HFFc6 (cell line): ENCODE data around the gene DCAF4. TPM values are rescaled to one million over a fixed set of nuclear protein-coding genes. Genes with fewer than 3 reads are reported as not detected.

Experiments
- DNase-seq: peaks from one replicate; pipeline ENCODE4 v3.0.0-alpha.2; 2018
- H3K27ac Mint-ChIP-seq: 2 replicates; pipeline ENCODE4 v1.8.0; 2020; ENCODE audit warnings: mild to moderate bottlenecking, mixed read lengths
- H3K27me3 Mint-ChIP-seq: 2 replicates; pipeline ENCODE4 v1.8.0; 2021; ENCODE audit warnings: mild to moderate bottlenecking, moderate library complexity, mixed read lengths; ENCODE audit not compliant: insufficient read depth
- H3K36me3 Mint-ChIP-seq: 2 replicates; pipeline ENCODE4 v1.8.0; 2021; ENCODE audit warnings: low read depth, mixed read lengths
- H3K4me1 Mint-ChIP-seq: 2 replicates; pipeline ENCODE4 v1.8.0; 2020; ENCODE audit warnings: low read depth, mixed read lengths
- H3K4me3 Mint-ChIP-seq: 2 replicates; pipeline ENCODE4 v1.8.0; 2020; ENCODE audit warnings: mild to moderate bottlenecking, moderate library complexity, mixed read lengths
- H3K9me3 Mint-ChIP-seq: 2 replicates; pipeline ENCODE4 v1.8.0; 2020; ENCODE audit warnings: mild to moderate bottlenecking, mixed read lengths
- total RNA-seq, 6 experiments: library from RNA; stranded (reverse); fragmentation: NEBNext Ultra II Directional; extraction: Animal tissue kit (Norgen Biotek cat#: 25700); gene quantifications; 2 replicates in 1 of 6; 3 replicates in 5 of 6; pipeline ENCODE4 v1.2.3, GENCODE V29; 2021
- TF ChIP-seq, protein P1 (sequence below): fragments of 200-600 bp; sonication (generic); IDR thresholded peaks from 2 replicates; pipeline ENCODE4 v1.5.0; 2021; ENCODE audit warnings: antibody characterized with exemption, mild to moderate bottlenecking

Gene DCAF4
- total RNA-seq, 6 experiments from 2014 or later: 14.4 to 20.0 (median 16.2) TPM

DNA sequence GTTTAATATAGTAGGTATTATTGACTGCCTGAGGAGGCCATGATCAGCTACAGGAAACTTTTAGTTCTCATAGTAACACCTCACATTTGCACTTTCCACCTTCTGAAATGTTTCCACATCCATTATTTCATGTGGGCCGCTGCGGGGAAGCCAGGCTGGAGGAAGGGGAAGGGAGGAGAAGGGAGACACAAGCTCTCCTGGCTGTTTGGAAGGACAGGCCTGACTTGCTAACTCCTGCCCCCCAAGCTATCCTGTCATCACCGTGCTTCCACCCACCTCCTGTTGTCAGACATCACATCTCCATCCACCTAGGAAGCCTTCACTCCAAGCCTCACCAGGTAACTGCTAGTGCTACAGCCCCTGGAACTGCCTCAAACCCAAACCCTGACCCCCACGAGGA, 41.9 kb upstream of the DCAF4 start:
- TF ChIP-seq, protein P1, sequence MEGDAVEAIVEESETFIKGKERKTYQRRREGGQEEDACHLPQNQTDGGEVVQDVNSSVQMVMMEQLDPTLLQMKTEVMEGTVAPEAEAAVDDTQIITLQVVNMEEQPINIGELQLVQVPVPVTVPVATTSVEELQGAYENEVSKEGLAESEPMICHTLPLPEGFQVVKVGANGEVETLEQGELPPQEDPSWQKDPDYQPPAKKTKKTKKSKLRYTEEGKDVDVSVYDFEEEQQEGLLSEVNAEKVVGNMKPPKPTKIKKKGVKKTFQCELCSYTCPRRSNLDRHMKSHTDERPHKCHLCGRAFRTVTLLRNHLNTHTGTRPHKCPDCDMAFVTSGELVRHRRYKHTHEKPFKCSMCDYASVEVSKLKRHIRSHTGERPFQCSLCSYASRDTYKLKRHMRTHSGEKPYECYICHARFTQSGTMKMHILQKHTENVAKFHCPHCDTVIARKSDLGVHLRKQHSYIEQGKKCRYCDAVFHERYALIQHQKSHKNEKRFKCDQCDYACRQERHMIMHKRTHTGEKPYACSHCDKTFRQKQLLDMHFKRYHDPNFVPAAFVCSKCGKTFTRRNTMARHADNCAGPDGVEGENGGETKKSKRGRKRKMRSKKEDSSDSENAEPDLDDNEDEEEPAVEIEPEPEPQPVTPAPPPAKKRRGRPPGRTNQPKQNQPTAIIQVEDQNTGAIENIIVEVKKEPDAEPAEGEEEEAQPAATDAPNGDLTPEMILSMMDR: no peak
- Mint-ChIP-seq H3K36me3 (0 out of 2 replicates have a peak, but pooled peaks cover 4% of the 10 kb centered on the region), H3K27me3 (peaks cover 2% of the 10 kb centered on the region), H3K9me3 (no peaks in the 10 kb centered on the region), H3K4me1 (peaks cover 24% of the 10 kb centered on the region), H3K27ac (no peak overlapping the region), H3K4me3 (no peak overlapping the region)
- DNase-seq: no peak

DNA sequence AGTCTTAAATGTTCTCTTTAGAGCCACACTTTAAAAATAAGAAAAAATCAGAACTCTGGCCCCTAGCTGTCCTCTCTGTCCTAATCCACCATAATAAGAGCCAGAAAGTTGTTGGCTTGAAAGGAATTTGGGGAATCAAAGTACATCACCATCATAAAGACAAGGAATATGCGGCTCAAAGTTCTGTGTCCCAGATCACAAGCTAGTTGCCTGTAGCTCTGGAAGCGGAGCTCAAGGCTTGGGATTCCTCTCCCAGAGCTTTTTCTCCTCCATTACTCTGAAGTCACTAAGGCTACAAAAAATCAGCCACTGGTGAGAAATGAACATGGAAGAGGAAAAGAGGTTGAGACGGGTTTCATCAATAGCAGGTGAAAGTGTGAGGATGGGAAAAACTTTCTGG, 38.8 kb upstream of the DCAF4 start:
- H3K27ac Mint-ChIP-seq: no peak overlapping the region
- DNase-seq: no peak
- H3K4me1 Mint-ChIP-seq: peaks cover 40% of the 10 kb centered on the region
- no peaks in the 10 kb centered on the region for H3K9me3 Mint-ChIP-seq
- TF ChIP-seq, protein P1: no peak
- no peak overlapping the region for H3K4me3 Mint-ChIP-seq
- H3K27me3 Mint-ChIP-seq: peaks cover 2% of the 10 kb centered on the region
- H3K36me3 Mint-ChIP-seq: 0 out of 2 replicates have a peak, but pooled peaks cover 4% of the 10 kb centered on the region

DNA sequence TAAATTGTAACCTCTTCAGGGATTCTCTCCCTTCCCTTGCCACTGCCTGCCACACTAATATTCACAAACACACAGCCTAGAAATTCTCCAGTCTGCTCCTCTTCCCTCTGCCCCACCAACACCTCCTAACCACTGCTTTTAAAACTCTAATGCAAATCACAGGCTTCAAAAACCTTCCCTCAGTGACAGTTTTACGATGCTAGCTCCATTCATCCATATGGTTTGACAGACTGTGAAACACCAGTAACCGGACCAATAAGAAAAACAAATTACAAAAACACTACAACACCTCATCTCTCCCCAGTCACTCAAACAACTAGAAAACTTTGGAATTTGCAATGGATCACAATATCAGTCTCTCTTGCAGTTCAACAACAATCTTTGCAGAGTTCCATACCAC, 38.1 kb upstream of the DCAF4 start:
- DNase-seq: no peak
- no peaks in the 10 kb centered on the region for H3K9me3 Mint-ChIP-seq
- H3K27me3 Mint-ChIP-seq: peaks cover 2% of the 10 kb centered on the region
- peaks cover 40% of the 10 kb centered on the region for H3K4me1 Mint-ChIP-seq
- H3K36me3 Mint-ChIP-seq: 0 out of 2 replicates have a peak, but pooled peaks cover 4% of the 10 kb centered on the region
- H3K27ac Mint-ChIP-seq: no peak overlapping the region
- H3K4me3 Mint-ChIP-seq: no peak overlapping the region
- TF ChIP-seq, protein P1: no peak

DNA sequence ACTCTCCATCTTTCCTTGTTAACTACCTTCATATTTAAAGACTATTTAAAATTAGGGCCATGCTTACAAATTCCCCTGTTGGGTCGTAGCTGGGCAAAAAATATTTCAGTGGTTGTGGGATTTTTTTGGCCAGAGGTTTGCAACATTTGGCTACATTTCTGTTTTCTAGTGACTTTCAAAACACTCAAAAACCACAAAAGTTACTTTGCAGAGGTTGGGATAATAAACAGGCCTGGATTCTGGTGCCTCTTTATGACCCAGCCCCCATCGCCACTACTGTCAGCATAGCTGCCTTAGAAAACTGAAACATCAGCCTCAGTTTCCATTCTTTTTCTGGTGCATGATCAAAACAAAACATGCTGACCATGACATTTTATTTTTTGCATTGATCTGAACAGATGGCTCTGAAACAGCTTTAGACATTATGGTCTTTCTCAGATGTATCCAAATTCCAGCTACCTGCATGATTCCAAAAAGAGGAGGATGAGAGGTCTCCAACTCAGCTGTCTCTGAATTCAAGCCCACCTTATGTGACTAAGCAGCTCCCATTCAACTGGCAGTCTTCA, 37.5 kb upstream of the DCAF4 start:
- Mint-ChIP-seq H3K4me1 (peaks cover 38% of the 10 kb centered on the region), H3K9me3 (no peaks in the 10 kb centered on the region), H3K4me3 (no peak overlapping the region), H3K36me3 (0 out of 2 replicates have a peak, but pooled peaks cover 4% of the 10 kb centered on the region), H3K27ac (no peak overlapping the region), H3K27me3 (peaks cover 2% of the 10 kb centered on the region)
- TF ChIP-seq, protein P1: no peak
- DNase-seq: no peak

DNA sequence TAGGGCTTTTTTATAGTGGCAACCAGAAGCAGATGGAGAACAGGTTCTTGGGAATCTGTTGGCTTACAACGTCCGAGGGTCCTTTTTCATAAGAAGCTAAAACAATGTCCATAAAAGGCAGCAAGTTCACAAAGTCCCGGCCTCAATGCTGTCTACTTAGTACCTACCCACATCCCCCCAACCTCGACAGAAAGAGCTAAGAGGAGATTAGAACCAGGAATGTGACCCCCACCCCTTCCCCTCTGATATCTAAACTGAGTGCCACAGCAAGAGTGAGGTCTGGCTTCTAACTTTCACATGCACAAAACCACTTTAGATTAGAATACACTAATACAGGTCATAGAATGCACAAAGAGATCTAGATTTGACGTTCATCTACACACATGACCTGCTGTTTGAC, 36.9 kb upstream of the DCAF4 start:
- DNase-seq: no peak
- TF ChIP-seq, protein P1: no peak
- Mint-ChIP-seq H3K4me1 (peaks cover 32% of the 10 kb centered on the region), H3K27me3 (peaks cover 2% of the 10 kb centered on the region), H3K9me3 (no peaks in the 10 kb centered on the region), H3K4me3 (no peak overlapping the region), H3K27ac (no peak overlapping the region), H3K36me3 (0 out of 2 replicates have a peak, but pooled peaks cover 4% of the 10 kb centered on the region)
